Kidney (tissue), 14 donors: ENCODE measurements around the gene JAZF1. TPM values are rescaled to one million over a fixed set of nuclear protein-coding genes. Genes with fewer than 3 reads are reported as not detected.

Experiments used
- DNase-seq, 5 donors: peaks; one replicate each; pipeline ENCODE4 v3.0.0-alpha.2; 2013 to 2020
- FAIRE-seq: peaks from 2 replicates; lab custom pipeline; 2012; peaks lifted over from hg19 to GRCh38; lab: Jason Lieb, UNC
- H3K27ac ChIP-seq, 2 donors: one replicate each; pipeline ENCODE4 v1.7.0; 2013; ENCODE audit warnings: low read depth in 2 of 2, low read length in 2 of 2, inconsistent platforms in 1 of 2
- H3K27me3 ChIP-seq: one replicate; pipeline ENCODE4 v1.7.1; 2013; ENCODE audit warnings: low read length, inconsistent platforms; ENCODE audit not compliant: control insufficient read depth, insufficient read depth
- H3K36me3 ChIP-seq, 3 donors: one replicate each; pipeline versions ENCODE4 v1.7.0 to v1.7.1; 2013; ENCODE audit warnings: low read length in 3 of 3, control low read depth in 1 of 3, inconsistent platforms in 1 of 3; ENCODE audit not compliant: insufficient read depth in 3 of 3, control insufficient read depth in 2 of 3
- H3K4me1 ChIP-seq, 3 donors: one replicate each; pipeline versions ENCODE4 v1.7.0 to v1.7.1; 2013; ENCODE audit warnings: low read length in 3 of 3, inconsistent platforms in 1 of 3, low read depth in 1 of 3; ENCODE audit not compliant: control insufficient read depth in 2 of 3, insufficient read depth in 2 of 3
- H3K4me3 ChIP-seq, 3 donors: one replicate each; pipeline versions ENCODE4 v1.7.0 to v1.8.1; 2013; ENCODE audit warnings: low read length in 3 of 3, control low read depth in 1 of 3, inconsistent platforms in 1 of 3
- H3K9ac ChIP-seq, 3 donors: one replicate each; pipeline versions ENCODE4 v1.7.0 to v1.7.1; 2013; ENCODE audit warnings: low read length in 3 of 3, control low read depth in 1 of 3, inconsistent platforms in 1 of 3
- H3K9me3 ChIP-seq, 3 donors: one replicate each; pipeline versions ENCODE4 v1.7.0 to v1.7.1; 2013; ENCODE audit warnings: low read length in 3 of 3, control low read depth in 1 of 3, inconsistent platforms in 1 of 3; ENCODE audit not compliant: control insufficient read depth in 2 of 3, insufficient read depth in 1 of 3
- intact Hi-C: fragments of 100-400 bp; cut with DNase I; formaldehyde crosslinking; loops from one replicate; pipeline ENCODE4 v1.11.1; 2022
- polyA plus RNA-seq: library from polyadenylated mRNA; stranded (reverse); fragments of 350-450 nt; fragmentation: Illumina TruSeq; extraction: RNeasy Lipid Tissue Mini Kit (QIAGEN cat#74804); gene quantifications from one replicate; pipeline ENCODE4 v1.2.3, GENCODE V29; 2014; ENCODE audit warnings: low read depth, low replicate concordance; ENCODE audit not compliant: insufficient read depth
- total RNA-seq: library from RNA; stranded (reverse); fragmentation: NEBNext Ultra II Directional; extraction: Animal tissue kit (Norgen Biotek cat#: 25700); gene quantifications from one replicate; pipeline ENCODE4 v1.2.1, GENCODE V29; 2021
- TF ChIP-seq, protein P1 (sequence below): IDR thresholded peaks from 3 replicates; pipeline ENCODE4 v1.5.1; 2012; ENCODE audit warnings: mild to moderate bottlenecking, moderate library complexity, borderline replicate concordance; ENCODE audit not compliant: insufficient read depth; ENCODE audit errors: extremely low read depth
- donor health status: control.
- donor health status: control.
- donor health status: control.
- donor health status: control.
- donor health status: control.
- donor health status: DM: yes; HTN: yes; CAD: no.
- donor health status: Normal renal cell carcinoma (clear cell type).

JAZF1 gene
- total and polyA plus RNA-seq, 2 donors from 2014 or later: 5.7 to 13.1 TPM

DNA sequence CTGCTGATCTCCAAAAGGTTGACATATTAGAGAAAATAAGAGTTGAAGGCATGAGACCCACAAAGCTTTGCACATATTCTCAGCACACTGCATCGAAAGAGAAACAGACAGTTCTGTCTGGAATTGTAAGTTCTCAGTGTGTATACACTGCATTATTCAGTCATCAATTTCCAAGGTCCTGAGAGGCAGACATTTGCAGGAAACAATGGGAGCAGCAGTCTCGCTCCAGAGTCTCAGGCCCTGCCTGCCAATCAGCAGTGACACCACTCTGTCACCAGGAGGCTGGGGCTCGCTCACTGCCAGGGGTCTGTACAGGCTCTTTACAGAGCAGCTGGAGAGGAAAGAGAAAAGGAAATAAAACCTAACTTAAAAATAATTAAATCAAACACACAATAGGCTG is 36.3 kb downstream of the JAZF1 start:
- H3K4me3 ChIP-seq: no peak overlapping the region
- intact Hi-C loops: no loop called here
- TF ChIP-seq, protein P1, sequence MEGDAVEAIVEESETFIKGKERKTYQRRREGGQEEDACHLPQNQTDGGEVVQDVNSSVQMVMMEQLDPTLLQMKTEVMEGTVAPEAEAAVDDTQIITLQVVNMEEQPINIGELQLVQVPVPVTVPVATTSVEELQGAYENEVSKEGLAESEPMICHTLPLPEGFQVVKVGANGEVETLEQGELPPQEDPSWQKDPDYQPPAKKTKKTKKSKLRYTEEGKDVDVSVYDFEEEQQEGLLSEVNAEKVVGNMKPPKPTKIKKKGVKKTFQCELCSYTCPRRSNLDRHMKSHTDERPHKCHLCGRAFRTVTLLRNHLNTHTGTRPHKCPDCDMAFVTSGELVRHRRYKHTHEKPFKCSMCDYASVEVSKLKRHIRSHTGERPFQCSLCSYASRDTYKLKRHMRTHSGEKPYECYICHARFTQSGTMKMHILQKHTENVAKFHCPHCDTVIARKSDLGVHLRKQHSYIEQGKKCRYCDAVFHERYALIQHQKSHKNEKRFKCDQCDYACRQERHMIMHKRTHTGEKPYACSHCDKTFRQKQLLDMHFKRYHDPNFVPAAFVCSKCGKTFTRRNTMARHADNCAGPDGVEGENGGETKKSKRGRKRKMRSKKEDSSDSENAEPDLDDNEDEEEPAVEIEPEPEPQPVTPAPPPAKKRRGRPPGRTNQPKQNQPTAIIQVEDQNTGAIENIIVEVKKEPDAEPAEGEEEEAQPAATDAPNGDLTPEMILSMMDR: no peak
- no peaks in the 10 kb centered on the region for H3K27me3 ChIP-seq
- no peaks in the 10 kb centered on the region for H3K36me3 ChIP-seq
- no peaks in the 10 kb centered on the region for H3K9me3 ChIP-seq
- H3K9ac ChIP-seq: no peak overlapping the region
- peak in 1 of 5 donors; percentile 43 for DNase-seq
- no peaks in the 10 kb centered on the region for H3K4me1 ChIP-seq
- H3K27ac ChIP-seq: no peak overlapping the region
- no peak for FAIRE-seq

DNA sequence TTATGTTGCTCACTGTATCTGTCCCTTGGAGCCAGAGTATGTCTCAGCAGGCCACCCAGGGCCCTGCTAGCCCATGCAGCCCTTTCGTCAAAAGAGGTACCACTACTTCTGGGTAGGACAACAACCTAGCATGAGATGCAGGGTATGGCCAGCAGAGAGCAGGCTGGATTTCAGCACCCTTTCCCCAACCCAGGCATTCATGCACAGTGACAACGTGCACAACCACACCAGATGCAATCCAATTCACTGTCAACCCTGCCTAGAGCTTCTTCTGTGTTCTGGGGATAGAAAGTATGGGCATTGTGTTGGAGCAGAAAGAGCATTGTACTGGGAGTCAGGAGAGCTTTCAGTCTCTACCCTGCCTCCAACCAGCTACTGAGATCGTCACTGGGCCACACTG is 37.9 kb downstream of the JAZF1 start:
- TF ChIP-seq, protein P1: no peak
- no peak overlapping the region for H3K4me3 ChIP-seq
- H3K27ac ChIP-seq: no peak overlapping the region
- intact Hi-C loops: no loop called here
- no peaks in the 10 kb centered on the region for H3K36me3 ChIP-seq
- no peaks in the 10 kb centered on the region for H3K4me1 ChIP-seq
- FAIRE-seq (no peak), DNase-seq (no peak)
- no peaks in the 10 kb centered on the region for H3K27me3 ChIP-seq
- no peaks in the 10 kb centered on the region for H3K9me3 ChIP-seq
- H3K9ac ChIP-seq: no peak overlapping the region

DNA sequence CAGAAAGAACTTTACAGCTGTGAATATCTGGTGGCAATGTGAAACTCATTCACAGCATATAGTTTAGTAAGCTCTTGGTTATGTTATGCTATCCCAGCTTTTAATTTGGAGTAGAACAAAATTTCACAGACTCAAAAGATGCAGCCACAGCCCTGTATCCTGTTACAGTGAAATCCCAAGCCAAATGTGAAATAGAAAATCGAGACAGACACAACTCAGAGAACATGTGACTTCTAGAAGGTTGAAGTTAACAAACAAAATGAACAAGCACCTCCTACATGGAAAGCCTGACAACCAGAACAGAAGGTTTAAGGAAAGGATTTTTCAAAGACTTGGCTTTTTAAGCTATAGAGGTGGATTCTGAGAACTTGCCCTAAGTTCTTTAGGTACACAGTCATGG is 39.6 kb downstream of the JAZF1 start:
- TF ChIP-seq, protein P1: no peak
- intact Hi-C loops: no loop called here

DNA sequence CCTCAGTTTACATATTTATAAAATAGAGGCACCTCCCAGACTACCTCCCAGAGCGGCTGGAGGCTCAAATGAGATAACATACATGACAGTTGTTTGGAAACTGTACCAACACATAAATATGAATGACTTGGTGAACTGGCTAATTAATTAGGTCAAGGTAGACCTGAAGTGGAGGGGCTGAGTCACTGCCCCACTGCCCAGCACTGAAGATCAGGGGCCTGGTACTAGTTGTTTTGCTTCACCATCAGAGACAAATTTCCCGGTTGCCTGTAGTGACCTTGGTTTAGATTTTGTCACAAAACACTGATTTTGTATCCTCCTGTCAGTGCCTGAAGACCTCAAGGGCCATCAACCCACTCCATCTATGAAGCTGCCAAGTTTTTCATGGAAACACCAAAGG is 41.8 kb downstream of the JAZF1 start:
- H3K9ac ChIP-seq: no peak overlapping the region
- TF ChIP-seq, protein P1: no peak
- intact Hi-C loops: no loop called here
- H3K4me1 ChIP-seq: no peaks in the 10 kb centered on the region
- H3K27me3 ChIP-seq: no peaks in the 10 kb centered on the region
- no peaks in the 10 kb centered on the region for H3K9me3 ChIP-seq
- no peak overlapping the region for H3K27ac ChIP-seq
- no peaks in the 10 kb centered on the region for H3K36me3 ChIP-seq
- DNase-seq: no peak
- no peak for FAIRE-seq
- H3K4me3 ChIP-seq: no peak overlapping the region

More for the DNA sequence above, 39.6 kb downstream of the JAZF1 start:
- H3K4me3 ChIP-seq: no peak overlapping the region
- H3K9me3 ChIP-seq: no peaks in the 10 kb centered on the region
- DNase-seq (no peak), FAIRE-seq (no peak)
- no peak overlapping the region for H3K27ac ChIP-seq
- no peaks in the 10 kb centered on the region for H3K36me3 ChIP-seq
- H3K27me3 ChIP-seq: no peaks in the 10 kb centered on the region
- no peak overlapping the region for H3K9ac ChIP-seq
- H3K4me1 ChIP-seq: no peaks in the 10 kb centered on the region
